Measurements from ENCODE around the gene FHIP2A. TPM values are rescaled to one million over a fixed set of nuclear protein-coding genes. Genes with fewer than 3 reads are reported as not detected.
"Not testable (repeated sequence)": the region's sequence is repeated elsewhere in the genome, so short reads cannot be mapped to it uniquely, and the experiment has no call there.

Gene FHIP2A
- 22.6 TPM for total RNA-seq
- long read RNA-seq, full-length matches to known transcripts, result 16 of 80 reads
- long read RNA-seq, partial matches to known transcripts, result 8 of 80 reads
- long read RNA-seq, other reads (novel, unspliced or antisense), result 56 of 80 reads

- peak; percentile 89 for DNase-seq
- peak; percentile 92 for ATAC-seq (ENCODE audit: poor library complexity)
- intact Hi-C loops (cut with DNase I), result loop anchor here (10.0 kb wide), 1 partner anchor 357 kb away; no protein-coding TSS in a partner anchor
Observed at GRCh38 chr10:114821293-114821914, at the start of gene FHIP2A. Gene FHIP2A, plus strand, starts transcription at chr10:114821780. Its CDS starts 299 bp downstream, at chr10:114822079.

GRCh38 chr10:114772496-114773196 lies 48.9 kb upstream of the FHIP2A start:
- intact Hi-C loops (cut with DNase I), result loop anchor here (10.0 kb wide), 2 partner anchors 148 to 298 kb away; no protein-coding TSS in a partner anchor
- no peak for ATAC-seq (ENCODE audit: poor library complexity)
- no peak for DNase-seq

- intact Hi-C loops (cut with DNase I), result loop anchor here (10.0 kb wide), 2 partner anchors 148 to 298 kb away; no protein-coding TSS in a partner anchor
- ATAC-seq (ENCODE audit: poor library complexity) (no peak), DNase-seq (no peak)
Observed at GRCh38 chr10:114773197-114773532, 48.4 kb upstream of the FHIP2A start.

GRCh38 chr10:114775082-114775481 lies 46.5 kb upstream of the FHIP2A start:
- DNase-seq; ATAC-seq (ENCODE audit: poor library complexity): not testable (repeated sequence)
- intact Hi-C loops (cut with DNase I), result loop anchor here (10.0 kb wide), 2 partner anchors 150 to 300 kb away; no protein-coding TSS in a partner anchor

- ATAC-seq (ENCODE audit: poor library complexity) (no peak), DNase-seq (no peak)
- intact Hi-C loops (cut with DNase I), result loop anchor here (10.0 kb wide), 2 partner anchors 153 to 303 kb away; no protein-coding TSS in a partner anchor
Observed at GRCh38 chr10:114777415-114777814, 44.2 kb upstream of the FHIP2A start.

GRCh38 chr10:114779803-114780576 lies 41.6 kb upstream of the FHIP2A start:
- intact Hi-C loops (cut with DNase I), result loop anchor here (10.0 kb wide), 2 partner anchors 155 to 305 kb away; no protein-coding TSS in a partner anchor
- no peak for DNase-seq

GRCh38 chr10:114780577-114781184 lies 40.9 kb upstream of the FHIP2A start:
- no peak for DNase-seq
- no peak for ATAC-seq (ENCODE audit: poor library complexity)
- intact Hi-C loops (cut with DNase I), result no loop called here

More at GRCh38 chr10:114779803-114780576, 41.6 kb upstream of the FHIP2A start:
- no peak for ATAC-seq (ENCODE audit: poor library complexity)

- intact Hi-C loops (cut with DNase I), result loop anchor here (2.0 kb wide), 1 partner anchor 232 kb away; no protein-coding TSS in a partner anchor
- DNase-seq, result no peak
- ATAC-seq (ENCODE audit: poor library complexity), result no peak
Observed at GRCh38 chr10:114782666-114783065, 38.9 kb upstream of the FHIP2A start.

- intact Hi-C loops (cut with DNase I), result loop anchor here (2.0 kb wide), 1 partner anchor 233 kb away; no protein-coding TSS in a partner anchor
- peak; percentile 32 for ATAC-seq (ENCODE audit: poor library complexity)
Observed at GRCh38 chr10:114783686-114784085, 37.9 kb upstream of the FHIP2A start.

GRCh38 chr10:114786492-114786891 lies 35.1 kb upstream of the FHIP2A start:
- DNase-seq; intact Hi-C loops (cut with DNase I): not testable (repeated sequence)
- ATAC-seq (ENCODE audit: poor library complexity), result peak; percentile 90

More at GRCh38 chr10:114783686-114784085, 37.9 kb upstream of the FHIP2A start:
- no peak for DNase-seq

- DNase-seq; ATAC-seq (ENCODE audit: poor library complexity); intact Hi-C loops (cut with DNase I): not testable (repeated sequence)
Observed at GRCh38 chr10:114787131-114787530, 34.4 kb upstream of the FHIP2A start.

GRCh38 chr10:114791768-114792167 lies 29.8 kb upstream of the FHIP2A start:
- intact Hi-C loops (cut with DNase I), result no loop called here
- DNase-seq (no peak), ATAC-seq (ENCODE audit: poor library complexity) (no peak)

GRCh38 chr10:114795039-114795438 lies 26.5 kb upstream of the FHIP2A start:
- no peak for ATAC-seq (ENCODE audit: poor library complexity)
- intact Hi-C loops (cut with DNase I), result no loop called here

GRCh38 chr10:114800361-114800760 lies 21.2 kb upstream of the FHIP2A start:
- ATAC-seq (ENCODE audit: poor library complexity), result no peak
- intact Hi-C loops (cut with DNase I), result loop anchor here (10.0 kb wide), 1 partner anchor 496 kb away; no protein-coding TSS in a partner anchor
- no peak for DNase-seq

More at GRCh38 chr10:114795039-114795438, 26.5 kb upstream of the FHIP2A start:
- no peak for DNase-seq

- intact Hi-C loops (cut with DNase I), result loop anchor here (10.0 kb wide), 1 partner anchor 497 kb away; no protein-coding TSS in a partner anchor
- DNase-seq (no peak), ATAC-seq (ENCODE audit: poor library complexity) (peak; percentile 91)
Observed at GRCh38 chr10:114801411-114801813, 20.2 kb upstream of the FHIP2A start.

- DNase-seq (no peak), ATAC-seq (ENCODE audit: poor library complexity) (no peak)
- intact Hi-C loops (cut with DNase I), result loop anchor here (10.0 kb wide), 1 partner anchor 497 kb away; no protein-coding TSS in a partner anchor
Observed at GRCh38 chr10:114802177-114802576, 19.4 kb upstream of the FHIP2A start.

- intact Hi-C loops (cut with DNase I), result loop anchor here (10.0 kb wide), 1 partner anchor 502 kb away; no protein-coding TSS in a partner anchor
- no peak for ATAC-seq (ENCODE audit: poor library complexity)
- no peak for DNase-seq
Observed at GRCh38 chr10:114806562-114807391, 14.8 kb upstream of the FHIP2A start.
